UCSD-AML1 (cell line): Measurements from ENCODE around the gene ENKD1.

ENCODE experiments used
- DNase-seq: peaks from one replicate; lab custom pipeline; 2025; ENCODE audit not compliant: unreplicated experiment; lab: John Stamatoyannopoulos, UW

Gene ENKD1

DNA sequence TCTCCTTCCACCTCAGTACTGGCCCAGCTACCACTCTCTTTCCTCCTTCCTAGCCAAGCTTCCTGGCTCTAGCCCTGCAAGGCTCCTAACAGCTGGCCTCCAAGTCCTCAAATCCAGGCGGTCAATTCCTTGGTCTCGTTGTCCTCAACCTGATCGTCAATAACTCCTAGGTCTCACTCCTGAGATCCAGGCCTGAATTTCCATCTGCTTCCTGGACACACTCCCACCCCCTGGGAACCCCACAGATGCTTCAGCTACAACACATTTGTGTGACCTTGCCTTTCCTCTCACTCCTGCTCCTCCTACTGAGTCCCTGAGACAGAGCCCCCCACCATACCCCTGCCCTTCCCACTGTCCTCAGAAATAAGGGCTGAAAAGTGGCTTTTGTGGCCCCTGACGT, 2.3 kb downstream of the ENKD1 start:
- DNase-seq = no peak

DNA sequence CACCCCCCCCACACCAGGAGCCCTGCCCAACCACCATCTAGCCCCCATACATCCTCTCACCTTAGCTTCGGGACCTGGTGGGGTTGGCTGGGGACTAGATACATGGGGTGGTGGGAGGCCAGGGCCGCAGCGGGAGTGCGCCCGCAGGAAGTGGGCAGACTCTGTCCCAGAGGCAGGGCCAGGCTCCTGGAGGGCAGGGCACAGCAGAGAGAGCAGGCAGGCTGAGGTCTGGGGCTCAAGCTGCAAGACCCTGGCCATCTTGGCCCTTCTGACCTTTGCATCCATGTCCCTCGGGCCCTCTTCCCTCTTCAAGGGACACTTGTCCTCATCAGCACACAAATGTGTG, 2.7 kb downstream of the ENKD1 start:
- no peak for DNase-seq

DNA sequence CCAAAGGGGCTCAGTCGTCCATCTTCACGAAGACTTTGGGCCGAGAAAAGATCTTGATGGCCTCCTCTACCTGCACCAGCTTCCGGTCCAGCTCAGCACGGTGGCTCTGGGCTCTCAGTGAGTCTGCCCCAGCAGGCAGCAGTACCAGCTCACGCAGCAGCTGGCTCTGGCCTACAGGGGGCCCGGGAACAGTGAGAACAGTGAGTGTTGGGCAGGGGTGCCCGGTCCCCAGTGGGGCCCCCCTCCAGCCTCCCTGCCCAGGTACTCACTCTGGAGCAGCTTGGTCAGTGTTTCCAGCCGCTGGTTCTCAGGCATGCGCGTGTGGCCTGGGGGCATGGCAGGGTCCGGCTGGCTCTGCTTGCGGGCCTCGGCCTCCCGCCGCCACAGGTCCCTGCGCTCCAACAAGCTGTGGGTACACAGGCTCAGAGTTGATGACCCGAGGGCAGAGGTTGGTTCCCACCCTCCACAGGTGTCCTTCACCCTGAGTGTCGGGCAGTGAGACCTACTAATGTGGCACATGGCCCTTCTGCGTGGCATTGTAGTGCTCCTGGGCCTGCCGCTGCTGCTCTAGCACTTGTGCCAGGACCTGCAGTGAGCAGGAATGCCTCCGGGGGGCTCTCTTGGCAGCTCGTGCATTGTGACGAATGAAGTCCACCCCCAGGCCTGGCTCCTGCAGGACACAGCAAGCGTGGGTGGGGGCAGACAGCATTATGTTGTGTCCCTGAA, 3.2 kb downstream of the ENKD1 start:
- peak; percentile 39 for DNase-seq

DNA sequence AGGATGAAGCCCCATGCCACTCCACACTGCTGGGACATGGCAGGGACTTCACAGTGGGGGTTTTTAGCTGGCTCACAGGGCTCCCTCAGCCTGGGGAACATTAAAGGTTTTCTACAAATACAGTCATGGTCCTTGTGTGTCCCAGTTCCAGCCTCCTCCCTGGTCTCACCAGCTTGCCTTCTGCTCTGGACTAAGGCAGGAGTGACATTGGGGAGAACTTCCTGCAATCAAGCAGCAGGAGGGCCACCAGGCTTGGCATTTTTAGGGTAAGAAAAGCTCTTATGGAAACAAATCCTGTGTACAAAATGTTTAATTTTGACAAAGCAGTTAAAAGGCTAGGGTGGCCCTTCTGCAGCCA, 3.9 kb downstream of the ENKD1 start:
- no peak for DNase-seq

DNA sequence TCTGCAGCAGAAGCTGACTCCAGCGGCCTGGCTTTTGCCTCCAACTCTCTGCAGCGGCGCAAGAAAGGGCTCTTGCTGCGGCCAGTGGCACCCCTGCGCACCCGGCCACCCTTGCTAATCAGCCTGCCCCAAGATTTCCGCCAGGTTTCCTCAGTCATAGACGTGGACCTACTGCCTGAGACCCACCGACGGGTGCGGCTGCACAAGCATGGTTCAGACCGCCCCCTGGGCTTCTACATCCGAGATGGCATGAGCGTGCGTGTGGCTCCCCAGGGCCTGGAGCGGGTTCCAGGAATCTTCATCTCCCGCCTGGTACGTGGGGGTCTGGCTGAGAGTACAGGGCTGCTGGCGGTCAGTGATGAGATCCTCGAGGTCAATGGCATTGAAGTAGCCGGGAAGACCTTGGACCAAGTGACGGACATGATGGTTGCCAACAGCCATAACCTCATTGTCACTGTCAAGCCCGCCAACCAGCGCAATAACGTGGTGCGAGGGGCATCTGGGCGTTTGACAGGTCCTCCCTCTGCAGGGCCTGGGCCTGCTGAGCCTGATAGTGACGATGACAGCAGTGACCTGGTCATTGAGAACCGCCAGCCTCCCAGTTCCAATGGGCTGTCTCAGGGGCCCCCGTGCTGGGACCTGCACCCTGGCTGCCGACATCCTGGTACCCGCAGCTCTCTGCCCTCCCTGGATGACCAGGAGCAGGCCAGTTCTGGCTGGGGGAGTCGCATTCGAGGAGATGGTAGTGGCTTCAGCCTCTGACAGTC, 4.5 kb downstream of the ENKD1 start:
- DNase-seq = no peak

DNA sequence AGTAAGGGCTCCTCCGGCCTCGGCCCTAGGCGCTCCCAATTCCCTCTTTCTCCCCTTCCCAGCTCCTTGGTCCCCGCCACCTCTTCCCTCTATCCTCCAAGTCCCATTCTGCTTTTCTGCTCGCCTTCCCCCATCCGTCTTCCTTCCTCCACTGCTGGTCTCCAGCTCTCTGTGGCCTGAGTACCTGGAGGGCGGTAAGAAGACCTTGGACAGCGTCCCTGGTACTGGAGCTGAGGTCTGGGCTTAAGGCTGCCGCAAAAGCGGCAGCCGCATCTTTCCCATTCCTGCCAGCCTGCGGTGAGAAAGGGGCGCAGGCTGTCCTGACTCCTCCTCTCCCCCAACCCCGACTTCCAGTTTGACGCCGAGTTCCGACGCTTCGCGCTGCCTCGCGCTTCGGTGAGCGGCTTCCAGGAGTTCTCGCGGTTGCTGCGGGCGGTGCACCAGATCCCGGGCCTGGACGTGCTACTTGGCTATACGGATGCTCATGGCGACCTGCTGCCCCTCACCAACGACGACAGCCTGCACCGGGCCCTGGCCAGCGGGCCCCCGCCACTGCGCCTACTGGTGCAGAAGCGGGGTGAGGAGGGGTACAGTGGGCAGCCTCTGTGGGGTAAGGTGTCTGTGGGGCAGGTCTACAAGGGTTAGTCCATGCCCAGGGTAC, 5.3 kb downstream of the ENKD1 start:
- no peak for DNase-seq

DNA sequence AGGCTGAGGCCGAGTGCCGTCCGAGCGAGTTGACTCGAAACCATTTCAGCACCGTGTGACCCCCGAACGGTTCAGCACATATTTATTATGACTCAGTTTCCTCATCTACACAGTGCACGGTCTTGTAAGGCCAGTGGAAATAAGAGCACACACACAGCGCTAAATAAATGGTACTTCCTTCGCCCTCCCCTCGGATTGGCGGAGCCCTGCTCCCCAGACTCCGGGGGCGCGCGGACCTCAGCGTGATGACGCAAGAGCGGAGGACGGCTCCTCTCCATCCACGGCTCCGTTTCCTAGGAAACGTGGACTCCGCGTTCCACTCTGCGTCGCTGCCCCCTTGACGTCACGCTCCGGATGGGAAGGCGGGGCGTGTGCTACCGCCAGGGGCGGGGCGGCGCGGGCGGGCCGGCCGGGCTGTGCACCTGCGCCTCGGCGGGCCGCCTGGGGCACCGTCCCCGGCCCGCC, 6.0 kb downstream of the ENKD1 start, which contains the start of gene PARD6A:
PARD6A (plus strand) TSS at position 397 of the 465 bp plus-strand sequence. CDS start 79 bp downstream, outside the sequence.
- DNase-seq = peak; percentile 95

DNA sequence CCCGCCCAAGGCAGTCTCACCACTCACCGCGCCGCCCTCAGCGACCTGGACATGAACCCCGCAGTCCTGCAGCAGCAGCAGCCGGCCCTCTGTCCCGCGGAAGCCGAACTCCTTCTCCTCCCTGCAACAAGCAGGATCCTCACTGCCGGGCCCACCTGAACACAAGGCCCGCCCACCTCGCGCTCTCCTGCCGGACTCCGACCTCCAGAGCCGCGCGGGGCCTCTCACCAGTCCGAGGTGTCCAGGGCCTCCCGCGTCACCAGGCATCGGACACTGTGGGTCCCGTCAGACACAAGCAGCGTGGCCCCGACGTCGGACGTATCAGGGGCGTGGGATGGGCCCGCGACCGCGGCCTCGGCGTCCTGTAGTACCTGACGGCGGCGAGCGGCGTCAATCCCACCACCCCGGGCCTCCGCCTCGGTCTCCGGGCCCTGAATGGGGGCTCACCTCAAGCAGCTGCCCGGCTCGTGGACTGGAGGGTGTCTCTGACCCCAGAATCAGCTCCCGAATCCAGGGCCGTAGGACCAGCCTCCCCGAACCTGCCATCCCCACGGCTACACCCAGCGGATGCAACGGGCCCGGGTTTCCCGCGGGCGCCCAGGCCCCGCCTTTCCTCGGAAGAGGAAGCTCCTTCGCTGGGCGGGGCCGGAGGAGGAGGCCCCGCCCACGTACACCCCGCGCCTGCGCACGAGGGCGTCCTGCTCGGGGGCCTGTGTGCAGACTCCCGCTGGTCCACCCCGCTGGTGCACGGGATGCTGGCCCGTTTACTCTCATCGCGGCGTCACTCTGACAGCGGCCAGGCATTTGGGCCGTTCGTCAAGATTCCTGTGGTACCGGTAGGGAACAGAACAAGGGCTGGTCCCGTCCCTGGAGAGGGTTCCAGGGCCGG, 6.6 kb downstream of the ENKD1 start, which contains the start of gene ACD:
ACD (minus strand) TSS at position 586 of the 889 bp plus-strand sequence; CDS start at position 546, 40 bp downstream.
- DNase-seq = peak; percentile 95

DNA sequence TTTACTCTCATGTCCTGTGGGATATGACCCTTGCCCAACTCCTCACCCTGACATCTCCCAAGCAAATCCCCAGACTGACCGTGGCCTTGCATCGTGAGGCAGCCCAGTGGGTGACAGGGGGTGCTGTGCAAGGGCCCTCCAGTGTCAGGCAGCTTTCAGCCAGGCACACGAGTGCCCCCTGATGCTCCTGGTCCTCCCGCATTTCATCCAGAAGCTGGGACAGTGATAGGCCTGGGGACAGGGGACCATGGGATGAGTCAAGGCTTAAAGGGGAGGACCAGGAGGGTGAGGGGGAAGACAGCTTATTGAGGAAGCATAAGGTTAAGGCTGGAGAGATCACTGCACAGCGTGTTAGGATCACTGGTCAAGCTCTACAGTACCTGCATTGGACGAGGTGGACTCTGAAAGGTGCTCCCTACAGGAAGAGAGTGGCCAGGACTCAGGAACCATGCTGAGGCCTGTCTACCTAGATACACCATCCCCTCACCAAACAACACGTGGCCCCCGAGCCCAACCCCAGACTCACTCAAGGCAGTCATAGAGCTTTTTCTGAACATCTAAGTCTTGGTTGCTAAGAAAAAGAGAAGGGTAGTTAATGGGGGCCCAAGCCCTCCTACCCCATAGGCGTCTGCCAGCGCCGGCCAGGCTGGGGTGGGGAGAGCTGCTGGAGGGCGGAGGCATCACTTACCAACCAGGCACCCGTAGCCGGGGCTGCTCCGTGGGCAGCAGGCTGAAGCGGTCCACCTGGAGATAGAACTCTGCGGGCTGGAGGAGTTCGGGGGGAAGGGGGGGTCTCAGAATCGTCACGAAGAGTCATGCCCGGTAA, 7.5 kb downstream of the ENKD1 start:
- DNase-seq = no peak

DNA sequence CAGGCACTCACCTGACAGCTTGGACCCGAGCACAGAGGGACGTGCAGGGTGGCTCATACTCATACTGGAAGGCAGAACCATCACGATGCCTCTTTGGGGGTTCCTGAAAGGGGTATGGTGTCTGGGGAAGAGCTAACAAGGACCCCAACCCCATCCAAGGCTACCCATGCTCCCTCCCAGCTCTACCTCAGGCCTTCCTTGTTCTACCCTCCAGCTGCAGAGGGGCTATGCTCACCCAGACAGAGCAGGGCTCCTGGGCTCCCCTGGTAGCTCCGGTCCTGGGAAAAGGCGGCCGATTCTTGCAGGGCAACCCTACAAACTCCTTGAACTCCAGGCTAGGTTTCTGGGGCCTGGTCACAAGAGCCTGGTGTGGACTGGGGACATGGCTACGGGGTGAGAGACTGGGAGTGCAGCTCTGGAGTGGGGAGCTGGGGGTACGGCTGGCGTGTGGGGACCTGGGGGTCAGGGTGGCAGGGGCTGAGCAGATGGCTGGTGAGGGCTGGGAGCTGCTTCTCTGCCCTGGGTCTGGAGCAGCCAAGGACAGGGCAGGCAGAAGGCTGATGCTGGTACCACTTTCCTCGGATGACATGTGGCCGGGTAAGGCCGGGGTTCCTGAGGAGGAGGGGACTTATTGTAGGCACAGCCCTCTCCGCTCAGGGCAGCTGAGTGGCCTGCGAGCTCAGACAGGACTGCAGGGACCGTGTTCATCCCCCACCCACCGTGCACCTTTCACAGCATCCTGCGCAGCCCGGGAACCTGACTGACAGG, 8.6 kb downstream of the ENKD1 start:
- DNase-seq = no peak

DNA sequence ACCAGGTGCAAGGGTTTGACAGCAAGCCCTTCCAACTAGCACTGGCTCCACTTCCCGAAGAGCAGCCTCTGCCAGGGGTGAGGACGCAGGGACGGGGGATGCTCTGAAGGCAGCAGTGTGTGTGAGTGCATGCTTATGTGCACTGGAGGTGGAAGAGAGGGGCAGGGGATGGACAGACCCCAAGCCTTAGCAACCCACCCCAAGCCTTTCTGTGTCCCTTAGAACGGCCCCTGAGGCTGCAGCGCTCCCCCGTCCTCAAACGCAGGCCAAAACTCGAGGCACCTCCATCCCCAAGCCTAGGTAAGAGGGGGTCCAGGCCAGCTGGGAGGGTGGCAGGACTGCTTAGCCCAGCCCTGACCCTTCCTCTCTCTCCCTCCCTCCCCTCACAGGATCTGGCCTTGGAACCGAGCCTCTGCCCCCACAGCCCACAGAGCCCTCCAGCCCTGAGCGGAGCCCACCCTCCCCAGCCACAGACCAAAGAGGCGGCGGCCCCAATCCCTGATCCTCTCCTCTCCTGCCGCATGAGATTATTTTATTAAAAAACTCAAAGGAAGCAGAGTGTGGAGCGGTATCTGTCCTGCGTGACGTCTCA, 9.4 kb downstream of the ENKD1 start:
- DNase-seq = no peak

DNA sequence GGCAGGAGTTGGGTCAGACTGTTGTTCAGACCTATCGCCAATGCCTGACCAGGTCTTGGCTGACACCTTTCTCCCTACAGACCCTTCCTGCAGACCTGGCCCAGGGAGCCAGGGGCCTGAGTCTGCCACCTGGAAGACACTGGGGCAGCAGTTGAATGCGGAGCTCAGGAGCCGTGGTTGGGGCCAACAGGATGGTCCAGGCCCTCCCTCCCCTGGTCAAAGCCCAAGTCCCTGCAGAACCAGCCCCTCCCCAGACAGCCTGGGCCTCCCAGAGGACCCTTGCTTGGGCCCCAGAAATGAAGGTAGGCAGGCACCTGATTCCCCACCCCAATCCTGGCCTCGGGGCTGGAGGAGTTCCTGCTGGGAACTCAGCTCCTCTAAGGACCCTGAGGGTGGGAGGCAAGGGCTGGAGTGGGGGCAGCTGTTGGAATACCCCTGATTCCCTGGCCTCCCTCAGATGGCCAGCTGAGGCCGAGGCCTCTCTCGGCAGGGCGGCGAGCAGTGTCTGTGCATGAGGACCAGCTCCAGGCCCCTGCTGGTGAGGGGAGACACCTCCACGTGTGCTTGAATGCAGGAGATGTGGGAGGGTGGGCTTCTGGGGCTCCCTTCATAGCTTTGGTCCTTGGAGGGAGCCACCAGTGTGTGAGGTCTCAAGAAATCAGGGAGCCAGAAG, 10.1 kb downstream of the ENKD1 start:
- no peak for DNase-seq

DNA sequence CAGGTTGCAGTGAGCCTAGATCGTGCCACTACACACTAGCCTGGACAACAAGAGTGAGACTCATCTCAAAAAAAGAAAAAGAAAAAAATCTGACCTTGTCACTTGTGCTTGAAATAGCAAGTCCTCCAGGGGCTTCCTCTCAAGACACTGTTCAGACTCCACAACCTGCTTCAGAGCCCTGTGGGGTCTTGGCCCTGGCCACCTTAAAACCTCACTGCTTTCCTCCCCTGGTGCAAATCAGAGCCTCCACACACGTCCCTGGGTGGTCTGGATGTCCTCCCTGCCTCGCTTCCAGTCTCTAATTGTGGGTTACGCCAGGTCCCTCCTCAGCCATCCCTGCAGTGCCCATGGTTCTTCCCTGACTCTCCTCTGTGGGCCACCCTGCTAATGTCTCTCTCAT, 11.2 kb downstream of the ENKD1 start:
- DNase-seq = no peak

DNA sequence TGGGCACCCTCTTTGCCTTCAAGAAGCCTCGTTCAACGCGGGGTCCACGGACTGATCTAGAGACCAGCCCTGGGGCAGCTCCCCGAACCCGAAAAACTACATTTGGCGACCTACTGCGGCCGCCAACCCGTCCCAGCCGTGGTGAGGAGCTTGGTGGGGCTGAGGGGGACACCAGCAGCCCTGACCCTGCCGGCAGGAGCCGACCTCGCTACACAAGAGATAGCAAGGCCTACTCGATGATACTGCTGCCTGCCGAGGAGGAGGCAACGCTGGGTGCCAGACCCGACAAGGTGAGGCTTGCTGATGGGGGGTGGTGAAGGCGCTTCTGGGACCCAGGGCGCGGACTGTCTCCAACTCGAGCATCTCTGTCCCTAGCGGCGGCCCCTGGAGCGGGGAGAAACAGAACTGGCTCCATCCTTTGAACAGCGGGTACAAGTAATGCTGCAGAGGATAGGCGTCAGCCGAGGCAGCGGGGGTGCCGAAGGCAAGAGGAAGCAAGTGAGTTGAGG, 12.1 kb downstream of the ENKD1 start:
- DNase-seq = no peak

DNA sequence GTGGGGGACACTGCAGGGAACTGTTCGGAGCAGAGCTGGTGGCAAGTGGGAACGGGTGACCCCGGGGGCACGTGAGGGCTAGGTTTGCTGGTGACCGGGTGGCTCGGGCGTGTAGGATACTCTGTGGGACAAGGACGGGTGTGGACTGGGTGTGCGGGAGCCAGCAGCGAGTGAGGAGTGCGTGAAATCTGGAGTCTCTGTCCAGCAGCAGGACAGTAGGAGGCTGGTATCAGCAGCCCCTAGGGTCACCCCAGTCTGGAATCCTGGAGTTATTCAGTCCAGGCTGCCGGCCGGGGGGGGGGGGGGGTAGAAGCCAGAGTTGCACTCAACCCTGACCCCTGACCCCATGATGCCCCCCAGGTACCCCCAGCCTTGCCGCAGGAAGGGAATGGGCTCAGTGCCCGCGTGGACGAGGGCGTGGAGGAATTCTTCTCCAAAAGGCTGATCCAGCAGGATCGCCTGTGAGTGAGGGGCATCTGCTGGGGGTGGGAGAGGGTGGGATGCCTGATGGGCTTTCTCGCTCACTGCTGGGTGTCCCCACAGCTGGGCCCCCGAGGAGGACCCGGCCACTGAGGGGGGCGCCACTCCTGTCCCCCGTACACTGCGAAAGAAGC, 12.7 kb downstream of the ENKD1 start:
- DNase-seq = no peak

DNA sequence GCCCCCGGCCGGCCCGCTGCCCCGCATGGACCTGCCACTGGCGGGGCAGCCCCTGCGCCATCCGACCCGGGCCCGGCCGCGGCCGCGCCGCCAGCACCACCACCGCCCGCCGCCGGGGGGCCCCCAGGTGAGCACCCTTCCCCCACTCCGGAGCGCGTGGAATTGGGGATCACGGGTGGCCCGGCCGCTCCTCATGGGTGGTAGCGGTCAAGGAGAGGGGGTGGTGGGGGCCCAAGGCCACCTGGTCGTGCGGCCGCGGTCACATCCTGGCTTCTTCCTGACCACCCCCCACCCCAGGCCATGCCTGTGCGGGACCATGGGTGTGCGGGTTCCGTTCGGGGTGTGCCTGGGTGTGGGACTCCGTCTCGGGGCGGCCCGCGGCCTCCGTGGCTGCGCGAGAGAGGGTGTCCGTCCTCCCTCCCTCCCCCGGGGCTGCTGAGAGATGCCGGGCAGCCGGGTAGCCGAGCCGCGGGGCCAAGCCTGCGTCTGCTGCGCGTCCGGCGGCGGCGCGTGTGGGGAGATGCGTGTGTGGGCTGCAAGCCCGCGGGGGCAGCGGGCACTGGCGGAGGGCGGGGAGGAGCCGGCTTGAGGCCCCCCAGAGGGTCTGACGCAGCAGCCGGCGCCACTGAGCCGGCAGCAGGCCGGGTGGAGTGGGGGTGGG, 13.3 kb downstream of the ENKD1 start:
- no peak for DNase-seq

DNA sequence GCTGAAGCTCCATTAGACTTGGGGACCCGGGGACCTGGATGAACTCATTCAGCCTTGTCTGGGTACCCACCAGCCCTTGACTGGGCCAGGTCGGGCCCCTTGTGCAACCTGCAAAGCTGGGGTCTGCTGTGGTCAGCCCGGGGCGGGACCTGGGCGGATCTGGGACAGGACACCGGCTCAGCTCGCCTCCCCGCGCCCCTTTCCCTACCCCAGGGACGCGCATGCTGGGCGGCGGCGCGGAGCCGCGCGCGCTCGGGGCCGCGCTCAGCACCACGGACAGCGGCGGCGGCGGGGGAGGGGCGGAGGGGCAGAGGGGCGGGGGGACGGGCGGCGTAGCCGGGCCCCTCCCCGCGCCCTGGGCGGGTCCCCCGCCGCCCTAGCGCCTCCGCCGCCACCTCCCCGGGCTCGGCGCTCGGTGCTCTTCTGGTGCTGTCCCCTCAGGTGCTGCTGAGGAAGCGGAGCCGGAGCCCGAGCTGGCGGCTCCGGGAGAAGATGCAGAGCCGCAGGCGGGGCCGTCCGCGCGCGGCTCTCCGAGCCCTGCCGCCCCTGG, 13.9 kb downstream of the ENKD1 start:
- DNase-seq = no peak
